Head of caudate nucleus (tissue), 42 donors: Measurements from ENCODE around the gene CADPS2.

ENCODE experiments used
- DNase-seq, 42 donors: peaks; one replicate each; pipeline versions ENCODE4 v3.0.0 to v3.0.0-alpha.2; 2020 to 2021; ENCODE audit warnings: mixed read lengths in 7 of 42
- intact Hi-C: fragments of 100-400 bp; cut with DNase I; formaldehyde crosslinking; loops from one replicate; pipeline ENCODE4 v1.15.0; 2022

Gene CADPS2

DNA sequence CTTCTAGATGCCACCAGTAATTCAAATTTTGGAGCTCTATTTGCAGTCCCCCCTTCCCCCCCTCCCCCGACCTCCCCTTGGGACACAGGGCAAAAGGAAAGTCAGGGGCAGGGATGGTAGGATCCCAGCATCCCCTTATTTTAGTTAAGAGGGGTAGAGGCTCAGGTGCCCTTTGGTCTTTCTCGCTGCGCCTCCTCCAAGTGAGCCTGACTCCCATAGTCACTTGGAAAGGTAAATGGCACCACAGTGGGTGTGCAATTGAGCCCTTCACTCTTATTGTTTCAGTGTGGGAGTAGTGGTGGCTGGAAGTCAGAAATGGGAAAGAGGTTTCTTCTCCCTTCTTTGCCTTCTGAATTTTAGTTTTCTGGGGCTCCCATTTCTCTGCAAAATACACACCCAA, 573.5 kb downstream of the CADPS2 start:
- no peak for DNase-seq
- intact Hi-C loops = no loop called here

DNA sequence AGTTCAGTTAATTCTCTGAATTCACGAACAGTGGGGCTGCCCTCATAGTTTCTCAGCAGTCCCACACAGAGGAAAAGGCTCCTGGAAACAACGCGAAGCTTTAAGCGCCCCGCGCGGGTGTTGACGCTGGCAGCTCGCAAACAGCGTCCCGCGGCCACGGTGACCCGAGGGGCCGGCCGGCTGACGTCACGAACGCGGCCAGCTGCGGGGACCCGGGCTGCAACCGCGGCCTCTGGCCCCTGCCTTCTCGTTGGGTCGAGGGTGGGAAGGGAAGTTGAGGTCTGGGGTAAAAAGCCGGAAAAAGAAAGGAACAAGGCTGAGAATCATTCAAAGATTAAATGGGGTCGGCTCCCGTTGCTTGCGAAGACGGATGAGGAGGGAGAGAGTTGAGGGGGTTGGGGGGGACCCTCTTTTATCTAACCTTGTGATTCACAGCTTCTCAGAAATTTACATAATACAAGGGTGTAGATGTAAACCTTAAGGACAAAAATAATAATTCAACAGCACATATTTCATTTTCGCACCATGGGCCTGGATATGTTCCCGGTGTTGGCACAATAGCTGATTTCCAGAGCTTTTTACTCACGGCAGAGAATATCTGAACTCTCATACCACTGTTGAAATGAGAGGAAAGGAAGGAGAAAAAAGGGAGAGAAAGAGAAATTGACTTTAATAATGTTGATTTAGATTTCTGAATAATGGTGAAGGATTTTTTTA, 574.4 kb downstream of the CADPS2 start:
- intact Hi-C loops = no loop called here
- peak in 15 of 42 donors; percentile 12 to 67 (median 40) for DNase-seq

DNA sequence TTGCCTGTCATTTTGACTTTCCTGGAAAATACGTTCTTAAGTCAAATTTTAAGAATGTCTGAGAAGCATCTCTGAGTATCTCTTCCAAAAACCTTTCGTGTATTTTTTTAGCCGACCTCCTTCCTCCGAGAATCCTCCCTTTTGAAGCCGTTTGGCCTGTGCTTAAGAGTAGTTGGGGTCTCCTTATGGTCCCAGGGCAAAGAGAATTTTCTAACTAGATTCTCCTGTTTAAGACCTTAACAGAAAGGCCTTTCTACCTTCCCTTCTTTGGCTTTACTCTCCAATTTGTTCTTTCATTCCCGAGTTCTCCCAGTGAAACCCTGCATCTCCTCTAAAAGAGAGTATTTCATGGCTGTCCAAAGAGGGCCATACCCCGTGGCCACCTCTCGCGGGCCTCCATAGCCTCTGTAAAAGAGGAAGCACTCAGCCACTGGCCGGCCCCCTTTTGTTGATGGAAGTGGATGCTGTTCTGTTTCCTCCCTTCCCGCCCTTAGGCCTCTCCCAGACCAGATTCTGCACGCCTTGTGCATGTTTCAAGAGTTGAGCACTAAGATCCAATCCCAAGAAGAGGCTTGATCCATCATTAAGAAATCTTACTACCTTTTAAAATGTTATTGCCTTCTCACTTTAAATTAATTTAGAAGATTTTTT, 575.1 kb downstream of the CADPS2 start:
- intact Hi-C loops = no loop called here
- DNase-seq = peak in 2 of 42 donors; percentile 5 to 43

DNA sequence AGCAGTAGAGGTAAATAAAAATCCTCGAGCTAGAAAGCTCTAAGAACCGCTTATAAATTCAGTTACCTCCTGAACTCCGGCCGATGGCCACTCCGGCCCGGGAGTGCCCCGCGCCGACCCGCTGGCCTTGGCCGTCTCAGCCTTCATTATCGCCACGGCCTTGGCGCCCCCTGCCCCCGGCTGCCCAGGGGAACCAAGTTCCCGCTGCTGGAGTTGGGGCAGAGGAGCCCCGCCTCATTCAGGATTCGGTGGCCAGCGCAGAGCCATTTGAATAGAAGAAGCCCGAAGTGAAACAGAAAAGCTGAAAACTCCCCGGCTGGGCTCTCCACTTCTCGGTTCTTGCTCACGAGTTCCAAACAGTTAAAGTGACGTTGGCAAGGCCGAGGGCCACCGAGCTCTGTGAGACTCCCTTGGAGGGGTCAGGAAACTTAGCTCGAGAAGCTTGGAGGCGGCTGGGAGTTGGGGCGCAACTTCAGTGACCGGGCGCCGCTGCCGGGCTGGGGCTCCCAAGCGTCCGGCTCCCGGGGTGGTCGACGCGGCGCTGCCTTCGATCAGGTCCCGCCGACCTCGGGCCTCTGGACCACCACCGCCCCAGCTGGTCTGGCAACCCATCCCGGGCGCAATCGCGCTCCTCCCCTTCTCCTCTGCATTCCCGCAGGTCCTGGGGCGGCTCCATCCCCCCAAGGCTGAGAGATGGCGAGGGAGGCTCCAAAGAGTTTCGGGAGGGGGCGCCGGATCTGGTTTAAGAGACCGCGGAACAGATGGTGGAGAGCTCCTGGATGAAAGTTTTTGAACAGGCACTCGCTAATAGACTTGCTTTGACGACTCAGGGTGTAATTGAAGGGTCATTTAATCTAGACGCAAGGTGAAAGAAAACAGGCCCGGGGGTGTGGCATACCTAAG, 575.9 kb downstream of the CADPS2 start:
- DNase-seq = peak in 13 of 42 donors; percentile 12 to 58 (median 35)
- intact Hi-C loops = no loop called here

DNA sequence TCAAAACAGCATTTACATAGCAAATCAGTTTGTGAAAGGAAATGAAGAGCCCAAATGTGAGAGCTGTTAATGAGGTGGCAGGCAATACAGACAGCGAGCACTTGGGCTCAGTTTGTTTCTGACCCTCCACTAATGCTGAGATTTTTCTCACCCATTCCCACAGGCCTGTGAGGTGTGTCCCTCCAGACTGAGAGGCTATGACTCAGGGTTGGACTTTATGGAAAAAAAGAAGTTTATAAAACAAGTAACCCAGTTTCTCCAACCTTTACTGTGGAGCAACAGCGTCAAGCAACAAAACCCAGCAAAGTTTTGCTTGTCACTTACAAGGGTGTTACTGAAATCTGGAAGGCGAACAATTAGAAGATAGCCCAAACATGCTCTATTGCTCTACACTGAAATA, 576.8 kb downstream of the CADPS2 start:
- intact Hi-C loops = no loop called here
- DNase-seq = no peak

DNA sequence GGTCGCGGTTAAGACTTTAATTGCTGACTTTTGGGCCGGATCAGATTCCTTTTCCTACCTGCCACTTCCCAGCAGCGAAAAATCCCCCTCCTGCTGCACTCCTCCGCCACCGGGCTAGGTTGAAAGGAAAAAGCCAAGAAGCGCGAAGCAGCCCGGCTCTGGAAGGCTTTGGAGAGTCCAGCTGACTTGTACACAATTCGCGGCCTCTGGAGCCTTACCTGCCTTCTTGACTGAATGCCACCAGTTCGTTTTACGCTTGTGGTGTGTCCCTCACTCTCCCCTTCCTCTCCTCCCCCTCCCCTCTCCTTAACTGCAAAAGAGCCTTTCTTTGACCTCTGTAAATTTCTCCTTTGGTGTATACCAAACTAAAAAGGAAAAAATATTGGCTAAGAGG, 579.0 kb downstream of the CADPS2 start:
- intact Hi-C loops = no loop called here
- peak in 1 of 42 donors; percentile 13 for DNase-seq

DNA sequence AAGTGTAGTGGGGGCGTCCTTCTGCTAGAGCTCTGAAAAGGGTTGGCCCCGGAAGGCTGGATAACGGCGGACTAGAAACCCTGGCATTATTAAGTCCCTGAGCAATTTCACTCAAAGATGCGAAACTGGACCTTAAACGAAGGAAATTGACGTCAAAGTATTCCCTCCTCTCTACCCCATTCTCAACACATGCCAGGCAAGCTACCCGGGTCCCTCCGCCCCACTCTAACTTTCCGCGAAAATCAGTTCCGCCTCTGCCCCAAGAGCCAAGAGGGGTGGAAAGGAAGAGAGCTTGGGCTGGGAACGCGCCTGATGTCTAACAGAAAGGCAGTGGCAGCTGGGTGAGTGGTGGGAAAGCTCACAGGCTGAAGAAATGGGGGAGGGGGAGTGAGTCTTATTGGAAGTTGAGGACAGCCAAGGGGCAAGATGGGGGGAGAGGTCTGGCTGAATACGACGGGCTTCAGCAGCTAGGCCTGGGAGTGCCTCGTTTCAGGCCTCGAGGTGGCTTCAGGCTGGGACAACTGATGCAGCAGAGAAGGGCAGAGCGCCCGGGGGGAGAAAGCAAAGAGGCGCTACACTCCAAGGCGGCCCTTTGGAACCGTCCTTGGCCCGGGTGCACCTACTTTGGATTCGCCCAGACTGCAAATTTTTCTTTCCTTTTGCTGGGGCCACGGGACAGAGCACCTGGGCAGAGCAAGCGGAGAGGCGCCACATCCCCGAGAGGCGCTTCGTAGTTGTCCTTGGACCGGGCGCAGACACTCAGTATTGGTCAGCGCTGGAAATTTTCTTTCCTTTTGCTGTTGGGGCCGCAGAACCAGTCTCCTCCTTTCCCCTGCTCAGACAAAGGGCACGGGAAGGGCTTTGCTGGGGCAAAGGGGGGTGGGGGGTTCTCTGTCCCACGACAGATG, 579.7 kb downstream of the CADPS2 start:
- intact Hi-C loops = no loop called here
- DNase-seq = peak in 5 of 42 donors; percentile 8 to 53 (median 19)

DNA sequence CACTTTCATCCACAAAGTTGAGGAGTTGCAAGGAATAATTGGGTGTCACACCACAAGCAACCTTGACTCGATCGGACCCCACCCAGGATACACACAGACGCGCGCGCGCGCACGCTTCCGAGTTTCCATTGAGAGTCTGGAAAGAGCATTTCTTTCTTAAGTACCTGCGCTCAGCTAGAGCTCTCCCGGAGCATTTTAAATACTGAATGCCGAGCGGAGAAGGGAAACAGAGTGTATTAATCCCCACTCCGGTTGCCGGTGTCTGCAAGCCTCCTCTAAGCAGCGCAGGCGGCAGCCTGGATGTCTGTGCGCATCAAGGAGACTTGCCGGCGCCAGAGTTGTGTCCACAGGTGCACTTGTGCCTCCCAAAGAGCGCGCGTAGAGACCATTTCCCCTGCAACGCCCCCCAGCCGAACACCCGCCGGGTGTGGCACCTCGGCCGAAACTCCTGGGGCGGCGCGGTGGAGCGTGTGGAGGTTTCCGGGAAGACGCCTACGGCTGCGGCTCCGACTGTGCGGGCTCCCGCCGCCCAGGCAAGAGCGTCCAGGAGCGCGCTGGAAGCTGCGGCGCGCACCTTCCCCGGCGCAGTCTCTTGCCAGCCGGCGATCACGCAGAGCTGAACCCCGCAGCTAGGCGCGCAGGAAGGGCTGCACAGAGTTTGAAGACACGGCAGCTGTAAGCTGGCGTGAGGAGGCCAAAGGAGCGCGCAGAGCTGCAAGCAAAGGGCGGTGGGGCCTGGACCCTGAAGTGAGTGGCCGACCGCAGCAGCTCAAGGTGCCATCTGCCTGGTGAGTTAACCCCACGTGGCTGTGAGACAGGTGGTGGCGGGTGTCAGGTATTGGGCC, 580.6 kb downstream of the CADPS2 start:
- peak in 15 of 42 donors; percentile 13 to 55 (median 38) for DNase-seq
- intact Hi-C loops = no loop called here

DNA sequence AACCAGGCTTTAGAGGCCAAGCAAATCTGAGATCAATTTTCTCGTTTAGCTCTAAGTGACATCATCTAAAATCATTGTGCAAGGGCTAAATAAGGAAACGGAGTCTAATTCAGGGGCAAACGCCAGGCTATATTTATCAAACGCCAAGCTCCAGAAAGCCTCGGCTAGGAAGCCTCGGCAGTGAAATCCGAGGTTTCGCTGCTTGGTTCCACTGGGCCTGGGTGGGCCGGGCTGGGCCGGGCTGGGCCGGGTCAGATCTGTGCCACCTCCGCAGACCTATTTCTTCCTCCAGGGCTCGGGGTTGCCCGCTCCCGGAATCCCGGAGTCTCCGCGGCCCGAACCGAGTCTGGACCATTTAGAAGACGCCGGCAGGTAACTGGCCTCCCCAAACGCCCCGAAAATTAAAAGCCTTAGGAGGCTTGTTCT, 581.3 kb downstream of the CADPS2 start:
- DNase-seq = peak in 2 of 42 donors; percentile 8 to 43
- intact Hi-C loops = no loop called here

DNA sequence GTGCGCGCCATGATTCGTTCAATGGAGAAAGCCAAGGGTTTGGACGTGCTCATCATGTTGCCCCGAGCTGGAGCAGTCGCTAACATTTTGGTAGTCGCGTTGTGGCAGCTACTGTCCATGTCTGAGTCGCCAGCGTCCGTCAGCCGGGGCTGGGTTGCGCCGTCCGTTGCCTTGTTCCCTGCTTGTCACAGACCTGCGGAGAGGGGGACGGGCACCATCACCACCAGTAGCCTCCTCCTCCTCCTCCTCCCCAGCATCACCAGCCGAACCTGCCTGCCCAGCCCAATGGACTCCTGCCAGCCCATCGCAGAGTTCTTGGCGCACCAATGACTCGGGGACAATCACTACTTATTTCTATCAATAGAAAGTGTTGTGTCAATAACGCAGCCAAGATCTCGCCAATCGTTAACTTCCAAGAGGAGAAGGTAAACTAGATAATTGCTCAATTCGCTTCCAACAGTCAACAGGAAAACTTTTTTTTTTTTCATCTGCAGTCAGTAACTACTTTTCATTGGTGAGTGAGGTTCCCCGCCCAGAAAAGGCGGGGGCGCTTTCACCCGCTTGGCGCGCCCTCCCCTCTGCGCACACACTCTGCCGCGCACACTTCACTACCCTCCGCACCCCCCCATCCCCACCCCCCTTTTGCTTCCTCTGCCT, 581.8 kb downstream of the CADPS2 start, which contains the start of gene FEZF1:
FEZF1 (minus strand) TSS at position 432 of the 657 bp plus-strand sequence; CDS start at position 119, 313 bp downstream.
- DNase-seq = peak in 17 of 42 donors; percentile 10 to 63 (median 33)

DNA sequence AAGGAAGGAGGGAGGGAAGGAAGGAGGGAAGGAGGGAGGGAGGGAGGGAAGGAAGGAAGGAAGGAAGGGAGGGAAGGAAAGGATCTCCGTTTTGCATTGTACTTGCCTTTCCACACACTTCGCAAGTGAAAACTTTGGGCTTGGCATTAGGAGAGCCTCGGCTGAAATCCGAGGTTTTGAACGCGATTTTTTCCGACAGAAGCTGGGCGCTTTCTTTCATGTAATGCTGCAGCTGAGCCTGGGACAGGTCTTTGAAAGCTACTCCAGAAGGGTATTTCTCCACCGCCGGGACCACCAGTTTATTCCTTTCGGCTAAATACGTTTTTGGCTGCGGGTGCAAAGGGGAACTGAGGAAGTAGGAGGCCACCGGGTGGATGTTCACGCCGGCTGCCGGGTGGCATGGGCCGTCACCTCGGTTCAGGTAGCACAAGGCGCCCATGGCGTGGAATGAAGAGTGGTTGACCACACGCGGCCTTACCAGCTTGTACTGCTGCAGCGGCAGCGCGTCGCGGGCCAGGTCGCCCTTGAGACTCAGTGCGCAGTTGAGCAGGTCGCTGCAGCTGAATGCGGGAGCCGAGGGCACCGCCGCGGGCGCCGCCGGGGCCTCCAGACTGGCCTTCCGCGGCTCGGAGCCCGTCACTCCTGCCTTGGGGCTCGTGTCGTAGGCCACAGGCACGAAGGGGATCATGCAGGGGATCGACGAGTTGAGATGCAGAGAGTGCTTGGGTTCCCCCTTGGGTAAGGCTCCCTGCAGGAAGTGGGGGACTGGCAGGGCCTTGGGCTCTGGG, 582.5 kb downstream of the CADPS2 start:
- DNase-seq = peak in 4 of 42 donors; percentile 6 to 43 (median 26)
- intact Hi-C loops = no loop called here

More for the DNA sequence above, 581.8 kb downstream of the CADPS2 start, which contains the start of gene FEZF1:
- intact Hi-C loops = no loop called here

DNA sequence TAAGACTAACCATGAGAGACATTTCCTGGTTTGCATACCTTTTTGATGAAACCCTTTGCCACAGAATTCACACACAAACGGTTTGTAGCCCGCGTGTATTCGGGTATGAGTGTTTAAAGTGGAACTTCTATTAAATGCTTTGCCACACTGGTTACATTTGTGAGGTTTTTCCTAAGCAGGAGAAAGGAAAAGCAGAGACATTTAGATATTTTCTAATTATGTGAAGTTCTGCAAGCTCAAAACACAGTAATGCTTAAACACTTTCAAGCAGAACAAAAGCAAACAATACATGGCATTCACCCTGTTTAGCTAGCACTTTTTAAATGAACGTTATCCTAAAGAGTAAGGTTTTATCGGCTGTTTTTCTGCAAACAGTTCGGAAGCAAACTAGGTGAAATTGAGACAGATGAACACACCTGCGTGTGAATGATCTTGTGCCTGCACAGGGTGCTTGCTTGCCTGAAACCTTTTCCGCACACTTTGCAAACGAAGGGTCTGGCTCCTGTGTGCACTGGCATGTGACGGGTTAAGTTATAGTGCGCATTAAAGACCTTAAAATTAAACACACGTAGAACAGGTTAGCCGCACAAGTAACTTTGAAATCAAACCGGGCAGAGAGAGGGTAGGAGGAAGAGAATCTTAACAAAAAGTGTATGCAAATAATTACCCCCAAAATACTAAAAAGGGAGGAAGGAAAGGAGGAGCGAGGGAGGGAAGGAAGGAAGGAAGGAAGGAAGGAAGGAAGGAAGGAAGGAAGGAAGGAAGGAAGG, 583.3 kb downstream of the CADPS2 start:
- intact Hi-C loops = no loop called here
- DNase-seq = no peak

DNA sequence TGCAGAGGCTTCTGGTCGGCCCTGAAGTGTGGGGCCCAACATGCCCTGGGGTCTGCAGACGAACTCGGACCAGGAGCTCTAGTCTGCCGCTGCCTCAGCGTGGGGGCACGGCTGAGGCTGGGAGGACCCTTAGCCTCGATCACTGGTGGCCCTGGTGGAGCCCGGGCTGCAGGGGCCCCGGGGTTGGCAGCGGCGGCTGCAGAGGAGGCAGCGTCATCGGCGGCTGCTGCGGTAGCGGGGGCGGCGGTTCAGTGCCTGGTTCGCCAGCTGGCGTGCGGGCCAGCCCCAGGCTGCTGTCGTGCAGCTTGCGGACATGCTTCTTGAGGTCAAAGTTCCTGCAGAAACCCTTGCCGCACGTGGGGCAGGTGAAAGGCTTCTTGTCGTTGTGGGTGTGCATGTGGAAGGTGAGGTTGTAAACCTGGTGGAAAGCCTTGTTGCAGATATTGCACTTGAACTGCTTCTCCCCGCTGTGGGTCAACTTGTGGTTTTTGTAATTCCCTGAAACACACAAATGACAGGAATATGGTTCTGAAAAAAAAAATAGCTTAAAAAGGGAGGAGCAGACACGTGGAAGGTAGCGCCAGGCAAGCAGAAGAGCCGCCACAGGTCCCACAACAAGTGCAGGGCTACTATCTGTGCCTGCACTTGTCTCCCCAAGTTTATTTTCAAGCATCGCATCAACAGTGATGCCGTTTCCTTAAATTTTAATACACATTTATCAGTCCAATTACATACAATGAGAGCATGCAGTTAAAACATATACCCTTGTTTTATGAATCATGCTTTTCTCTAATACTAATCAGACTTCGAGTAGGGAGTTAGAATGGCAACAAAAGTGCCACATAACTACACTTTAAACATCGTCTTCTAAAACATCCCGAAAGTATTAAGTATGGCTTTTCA, 584.2 kb downstream of the CADPS2 start:
- DNase-seq = peak in 1 of 42 donors; percentile 41
- intact Hi-C loops = no loop called here
